ENCODE measurements around the gene LRRC32.
"Not testable (repeated sequence)": the region's sequence is repeated elsewhere in the genome, so short reads cannot be mapped to it uniquely, and the experiment has no call there.

Gene LRRC32

GRCh38 chr11:76625472-76626186 lies 44.9 kb downstream of the LRRC32 start:
- DNase-seq: no peak

DNA sequence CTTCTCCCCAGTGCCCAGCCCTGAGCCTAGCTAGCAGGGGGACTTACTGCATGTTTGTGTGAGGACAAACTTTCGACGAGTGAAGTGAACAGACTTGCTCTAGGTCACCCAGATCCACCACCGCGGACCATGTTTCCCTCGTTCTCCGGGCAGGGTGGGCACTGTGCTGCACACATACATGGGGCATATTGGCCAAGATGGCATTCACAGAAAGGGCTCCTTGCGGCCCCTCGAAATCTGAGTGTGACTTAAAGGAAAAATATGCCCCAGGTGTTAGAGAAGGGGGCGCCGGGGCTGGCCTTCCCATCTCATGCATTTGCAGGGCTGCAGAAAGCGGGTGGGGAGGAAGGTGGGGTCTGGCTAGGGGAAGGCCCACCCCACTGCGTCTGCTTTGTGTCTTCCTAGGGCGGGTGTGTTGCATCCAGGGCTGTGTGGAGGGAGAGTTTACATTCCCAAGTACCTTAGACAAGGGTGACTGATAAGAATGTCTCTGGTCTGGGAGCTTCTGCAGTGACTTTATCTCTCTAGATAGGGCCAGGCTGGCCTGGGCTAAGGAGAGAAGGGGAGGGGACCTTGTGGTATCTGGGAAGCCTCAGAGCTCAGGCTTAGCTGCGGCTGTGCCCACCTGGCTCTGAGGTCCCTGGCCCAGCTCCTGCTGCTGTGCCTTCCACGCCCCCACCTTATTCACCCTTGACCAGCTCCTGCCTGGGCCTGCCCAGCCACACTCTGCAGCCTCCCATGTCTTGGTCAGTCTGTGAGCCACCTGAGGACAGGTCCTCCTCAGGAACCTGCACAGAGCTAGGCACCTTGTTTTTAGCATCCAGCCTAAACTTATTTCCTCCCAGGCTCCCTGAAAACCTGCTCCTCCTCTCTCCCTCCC lies 45.8 kb downstream of the LRRC32 start:
- no peak for DNase-seq

DNA sequence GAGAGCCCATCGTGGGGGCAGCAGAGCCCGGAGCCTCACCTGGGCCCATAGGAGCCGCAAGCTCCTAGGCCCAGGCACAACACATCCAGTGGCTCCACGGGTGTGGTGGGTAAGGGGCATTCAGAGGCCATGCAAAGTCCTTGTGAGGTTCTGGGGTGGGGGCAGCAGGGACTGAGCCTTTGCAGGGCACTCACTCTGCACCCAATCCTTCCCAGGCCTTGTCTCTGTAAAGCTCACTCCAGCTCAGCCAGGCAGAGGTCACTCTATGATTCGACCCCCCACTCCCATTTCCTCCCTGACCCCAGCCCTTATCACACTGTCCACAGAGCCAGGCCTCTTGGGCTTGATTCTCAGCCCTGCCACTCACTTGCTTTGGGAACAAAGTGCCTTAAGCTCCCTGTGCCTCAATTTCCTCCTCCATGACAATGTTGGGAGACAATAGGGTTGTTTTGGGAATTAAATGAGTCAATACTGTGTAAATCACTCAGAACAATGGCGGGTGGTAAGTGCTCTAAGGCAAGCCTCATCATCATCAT lies 46.6 kb downstream of the LRRC32 start:
- DNase-seq: no peak

DNA sequence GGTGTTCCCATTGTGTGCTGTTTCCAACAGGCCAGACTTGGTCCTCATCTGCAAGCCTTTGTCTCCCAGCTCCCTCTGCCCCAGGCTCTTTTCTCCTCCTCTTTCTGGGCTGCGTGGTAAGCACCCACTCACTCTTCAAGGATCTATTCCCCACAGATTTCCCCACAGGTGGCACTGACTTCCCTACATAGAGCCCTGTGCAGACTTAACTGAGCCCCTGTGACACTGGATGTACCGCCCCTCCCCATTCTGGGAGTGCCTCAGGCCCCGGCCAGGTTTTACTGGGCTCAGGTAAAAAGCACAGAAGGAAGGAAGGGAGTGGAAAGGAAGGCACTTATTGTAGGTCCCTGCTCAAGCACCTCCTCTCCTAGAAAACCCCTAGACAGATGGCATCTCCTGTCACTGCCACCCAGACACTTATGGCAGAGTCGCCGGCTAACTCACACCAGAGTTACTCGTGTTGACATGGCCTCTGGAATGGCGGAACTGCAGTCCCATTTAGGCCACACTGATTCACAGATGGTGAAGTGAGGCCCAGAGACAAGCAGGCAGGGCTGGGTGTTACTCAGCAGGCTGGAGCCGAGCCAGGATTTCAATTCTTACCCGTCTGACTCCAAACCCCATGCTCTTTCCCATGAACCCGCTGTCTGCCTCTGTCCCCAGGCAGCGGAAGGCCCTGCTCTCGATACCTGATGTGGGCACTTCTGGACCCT lies 47.2 kb downstream of the LRRC32 start:
- no peak for DNase-seq

DNA sequence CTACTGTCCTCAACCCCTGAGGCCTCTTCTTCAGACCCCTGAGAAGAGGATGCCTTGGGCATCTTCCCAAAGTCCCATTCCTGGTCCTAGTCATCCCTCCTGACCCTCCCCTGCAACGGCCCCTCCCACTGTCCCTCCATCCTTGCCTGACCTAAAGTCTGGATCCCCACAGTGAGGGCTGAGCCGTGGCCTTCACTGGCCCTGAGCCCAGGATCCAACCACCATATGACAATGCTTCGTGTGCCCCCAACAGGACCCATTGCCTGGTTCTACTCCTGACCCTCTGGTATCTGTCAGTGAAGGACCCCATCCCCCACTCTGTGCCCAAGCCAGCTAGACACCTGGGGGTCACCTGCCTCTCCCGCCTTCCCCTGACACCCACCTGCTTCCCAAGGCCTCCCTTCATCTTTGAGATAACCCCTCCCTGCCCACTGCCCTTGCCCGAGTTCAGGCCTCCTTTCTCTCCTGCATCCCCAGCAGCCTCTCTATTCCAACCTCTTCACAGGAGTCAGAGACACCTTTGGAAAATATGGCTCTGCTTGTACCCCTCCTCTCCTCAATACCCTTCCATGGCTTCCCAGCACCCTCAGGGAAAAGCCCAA lies 48.0 kb downstream of the LRRC32 start:
- DNase-seq: no peak

GRCh38 chr11:76621868-76622267 lies 48.7 kb downstream of the LRRC32 start:
- DNase-seq: no peak

- DNase-seq: no peak
Measured at GRCh38 chr11:76621466-76621865, 49.1 kb downstream of the LRRC32 start.

- no peak for DNase-seq
Measured at GRCh38 chr11:76620489-76620888, 50.1 kb downstream of the LRRC32 start.

DNA sequence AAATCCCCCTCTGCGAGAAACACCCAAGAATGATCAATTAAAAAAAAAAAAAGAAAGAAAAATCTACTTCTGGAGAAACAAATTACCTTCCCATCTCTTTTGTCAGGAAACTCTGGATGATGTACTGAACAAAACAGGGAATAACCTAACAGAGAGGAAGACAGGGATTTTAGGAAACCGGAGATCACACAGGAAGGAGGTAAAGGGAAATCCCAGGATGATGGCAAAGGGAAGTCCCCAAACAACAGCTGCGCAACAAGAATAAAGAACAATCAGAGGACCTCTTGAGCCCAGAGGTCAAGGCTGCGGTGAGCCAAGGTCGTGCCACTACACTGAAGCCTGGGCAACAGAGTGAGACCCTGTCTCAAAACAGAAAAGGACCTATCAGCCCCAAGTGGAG lies 50.7 kb downstream of the LRRC32 start:
- DNase-seq: not testable (repeated sequence)

- DNase-seq: no peak
Measured at GRCh38 chr11:76617553-76618265, 52.8 kb downstream of the LRRC32 start.

GRCh38 chr11:76616676-76617552 lies 53.6 kb downstream of the LRRC32 start:
- DNase-seq: no peak

DNA sequence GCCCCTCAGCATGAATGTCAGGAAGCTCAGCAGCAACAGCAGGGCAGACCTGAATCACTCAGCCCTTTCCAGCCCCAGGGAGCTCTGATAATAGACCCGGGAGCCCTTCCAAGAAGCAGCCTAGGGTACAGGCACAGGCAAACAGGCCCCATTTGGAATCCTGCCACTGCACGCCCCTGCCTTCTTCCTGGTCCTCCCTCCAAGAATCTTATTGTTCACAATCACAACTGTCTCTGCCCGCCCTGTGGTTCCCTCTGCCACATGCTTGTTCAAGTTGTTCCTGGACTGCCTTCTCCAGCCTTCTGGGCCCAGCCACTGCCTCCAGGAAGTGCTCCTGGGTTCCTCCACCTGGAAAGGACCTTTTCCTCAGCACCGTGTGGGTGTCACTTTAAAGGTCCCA lies 54.6 kb downstream of the LRRC32 start:
- no peak for DNase-seq

DNA sequence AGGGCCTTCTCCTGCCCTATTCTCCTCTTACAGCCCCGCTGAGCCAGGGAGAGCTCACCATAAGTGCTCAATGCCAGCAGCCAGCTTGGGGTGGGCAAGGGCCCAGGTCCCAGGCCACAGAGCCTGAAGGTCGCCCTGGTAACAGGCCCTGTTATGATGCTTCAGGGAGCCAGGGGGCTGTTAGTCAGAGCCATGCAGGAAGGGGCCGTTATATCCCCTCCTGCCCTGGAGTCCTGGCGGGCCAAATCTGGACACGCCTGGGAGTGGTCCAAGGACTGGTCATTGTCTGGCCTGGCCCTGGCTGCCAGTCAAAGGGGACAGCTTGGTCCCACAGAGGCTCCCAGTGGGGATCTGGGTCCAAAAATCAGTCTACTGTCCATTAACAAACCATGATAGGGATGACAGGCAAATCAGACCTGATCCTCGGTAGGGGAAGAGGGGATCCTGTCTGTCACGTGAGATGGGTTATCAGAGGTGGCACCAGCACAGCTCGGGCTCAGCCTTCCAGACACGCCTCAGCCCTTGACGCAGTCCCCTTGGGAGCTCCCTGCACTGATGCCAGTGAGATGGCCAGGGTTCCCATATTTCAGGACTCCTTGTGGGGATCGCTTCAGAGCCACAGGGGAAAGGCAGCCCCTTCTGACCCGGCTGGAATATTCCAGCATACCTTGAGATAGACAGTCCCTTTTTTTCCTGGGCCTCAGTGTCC lies 55.9 kb downstream of the LRRC32 start:
- no peak for DNase-seq

DNA sequence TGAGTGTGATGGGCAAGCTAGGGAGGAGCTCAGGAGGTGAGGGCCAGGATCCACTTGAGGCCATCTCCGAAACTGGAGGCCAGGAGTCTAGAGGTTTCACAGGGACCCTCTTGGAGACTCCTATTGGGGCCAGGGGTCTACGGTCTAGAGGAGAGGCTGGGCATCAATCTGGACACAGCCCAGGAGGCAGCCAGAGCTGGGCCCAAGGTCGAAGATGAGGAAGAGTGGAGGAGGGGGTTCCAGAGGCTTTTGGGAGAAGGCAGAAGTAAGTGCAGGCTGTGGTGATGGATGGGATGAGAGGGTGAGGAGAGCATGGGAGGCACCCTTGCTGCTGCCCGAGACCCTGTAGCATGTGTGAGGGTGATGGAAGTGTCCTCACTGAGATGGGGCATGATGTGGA lies 56.6 kb downstream of the LRRC32 start:
- DNase-seq: no peak

DNA sequence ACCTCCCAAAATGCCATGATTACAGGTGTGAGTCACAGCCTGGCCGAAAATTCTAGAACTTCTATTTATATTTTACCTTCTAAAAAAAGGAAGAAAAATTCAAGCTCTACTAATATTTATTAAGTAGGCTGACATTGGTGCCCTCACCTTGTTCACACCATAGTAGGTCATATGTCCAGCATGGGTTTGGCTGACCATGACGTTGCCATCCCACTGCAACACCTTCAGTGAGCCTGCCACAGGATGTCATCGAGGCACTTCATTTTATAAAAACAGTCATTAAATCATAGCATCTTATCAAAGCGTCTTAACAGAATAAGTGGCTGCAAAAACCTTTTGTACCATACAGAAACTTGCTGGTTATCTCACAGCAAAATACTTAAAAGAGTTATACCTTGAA lies 58.3 kb downstream of the LRRC32 start:
- no peak for DNase-seq

DNA sequence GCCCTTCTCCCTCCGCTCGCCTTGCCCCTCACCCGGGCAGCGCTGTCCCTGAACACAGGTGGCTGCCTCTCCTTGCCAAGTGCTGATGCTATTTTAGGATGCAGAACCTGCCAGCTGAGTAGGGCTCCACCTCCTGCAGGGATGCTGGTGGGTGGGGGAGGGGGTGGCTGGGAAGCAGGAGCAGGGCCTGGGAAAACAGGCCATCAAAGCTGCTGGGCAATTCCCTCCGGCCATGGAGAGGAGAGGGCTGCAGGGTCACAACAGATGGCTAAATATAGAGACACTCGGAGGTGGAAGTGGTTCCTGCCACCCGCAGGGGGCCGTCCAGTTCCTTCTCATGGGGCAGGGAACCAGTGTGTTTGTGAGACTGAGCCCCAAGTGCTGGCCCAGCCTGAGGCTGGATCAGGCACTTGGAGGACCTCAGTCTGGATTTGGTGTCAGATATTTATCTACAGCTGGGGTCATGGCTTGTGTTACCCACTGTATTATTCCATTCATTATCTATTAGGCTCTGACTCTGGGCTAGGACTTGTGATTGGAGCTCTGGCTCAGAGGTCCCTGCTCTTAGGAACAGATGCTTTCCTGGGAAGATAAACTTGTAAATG lies 59.6 kb downstream of the LRRC32 start:
- DNase-seq: no peak

DNA sequence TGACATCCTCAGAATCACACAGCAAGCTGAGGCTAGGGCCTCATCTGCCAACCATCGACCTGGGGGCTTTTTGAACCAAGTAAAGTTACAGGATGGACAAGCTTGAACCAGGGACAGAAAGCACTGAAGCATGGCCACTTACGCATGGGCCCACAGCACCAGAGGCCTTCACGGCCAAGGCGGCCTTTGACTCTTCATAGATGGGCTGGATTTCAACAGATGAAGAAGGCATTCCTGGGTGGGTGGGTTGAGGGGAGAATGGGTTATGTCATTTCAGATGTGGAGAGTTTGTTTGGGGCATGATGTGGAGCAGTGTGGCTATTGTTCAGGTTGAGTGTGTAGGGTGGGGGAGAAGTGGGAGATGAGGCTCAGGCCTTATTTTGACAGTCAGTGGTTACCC lies 60.2 kb downstream of the LRRC32 start:
- no peak for DNase-seq

DNA sequence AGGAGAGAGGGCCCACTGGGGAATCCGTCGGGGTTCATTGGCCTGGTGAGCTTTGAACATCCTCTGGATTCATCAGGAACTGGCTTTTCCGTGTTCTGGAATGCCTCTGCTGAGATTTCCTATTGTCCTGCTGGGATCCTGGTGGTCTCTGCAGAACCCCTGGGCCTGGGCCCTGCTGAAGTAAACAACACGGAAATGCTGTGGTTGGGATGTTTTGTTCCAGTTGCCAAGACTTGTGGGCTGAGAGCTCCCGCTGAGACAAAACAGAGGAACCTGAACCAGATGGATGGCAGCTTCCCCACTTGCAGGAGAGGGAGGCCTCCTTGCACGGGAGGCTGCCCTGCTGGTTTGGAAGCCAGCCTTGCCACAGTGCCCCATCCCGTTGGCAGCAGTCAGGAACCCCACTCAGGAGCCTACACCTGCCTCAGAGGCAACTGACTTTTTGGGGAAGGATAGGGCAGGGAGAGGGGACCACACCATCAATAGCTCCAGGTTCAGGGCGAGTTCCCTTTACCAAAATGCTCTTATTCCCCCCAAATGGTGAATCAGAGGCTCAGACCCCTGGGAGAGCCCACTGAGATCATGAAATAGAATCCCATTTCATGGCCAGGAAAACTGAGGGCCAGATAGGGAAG lies 60.7 kb downstream of the LRRC32 start:
- DNase-seq: no peak

- not testable (repeated sequence) for DNase-seq
Measured at GRCh38 chr11:76608879-76609460, 61.6 kb downstream of the LRRC32 start.

All from NCI-H510A treated with DMSO at 0.1 percent for 48 hours (cell line).